Measurements from ENCODE around the gene KANK4.

The KANK4 gene

DNA sequence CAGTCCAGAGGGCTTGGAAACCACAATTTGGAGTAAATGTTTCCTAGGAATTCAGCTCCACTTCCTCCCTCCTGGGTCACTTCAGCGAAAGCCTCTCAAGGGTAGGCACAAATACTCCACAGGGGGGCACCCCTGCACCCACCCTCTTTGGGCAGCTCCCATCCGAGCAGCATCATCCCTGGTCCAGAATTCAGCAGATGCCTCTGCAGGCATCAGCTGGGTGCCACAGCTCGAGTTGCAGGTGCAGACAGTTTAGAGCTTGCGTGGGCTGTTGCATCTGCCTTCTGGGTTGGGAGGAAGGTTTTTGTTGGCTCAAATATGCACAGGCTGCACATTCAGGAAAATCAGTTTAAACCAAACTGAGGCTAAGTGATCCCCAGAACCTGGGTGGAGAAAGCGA is 25.0 kb downstream of the KANK4 start:
- DNase-seq (ENCODE audit: extremely low read depth, low read depth) = no peak

GRCh38 chr1:62288662-62289061 is 30.6 kb downstream of the KANK4 start:
- TF ChIP-seq CTCF (IDR thresholded peaks at IDR 0.05; ENCODE audit: low read depth, low read length) = no peak
- DNase-seq (ENCODE audit: extremely low read depth, low read depth) = no peak

More for the DNA sequence above, 25.0 kb downstream of the KANK4 start:
- TF ChIP-seq CTCF (IDR thresholded peaks at IDR 0.05; ENCODE audit: low read depth, low read length) = peak; percentile 32

GRCh38 chr1:62288224-62288623 is 31.0 kb downstream of the KANK4 start:
- no peak for DNase-seq (ENCODE audit: extremely low read depth, low read depth)
- no peak for TF ChIP-seq CTCF (IDR thresholded peaks at IDR 0.05; ENCODE audit: low read depth, low read length)

GRCh38 chr1:62286786-62287224 is 32.4 kb downstream of the KANK4 start:
- no peak for TF ChIP-seq CTCF (IDR thresholded peaks at IDR 0.05; ENCODE audit: low read depth, low read length)
- DNase-seq (ENCODE audit: extremely low read depth, low read depth) = no peak

DNA sequence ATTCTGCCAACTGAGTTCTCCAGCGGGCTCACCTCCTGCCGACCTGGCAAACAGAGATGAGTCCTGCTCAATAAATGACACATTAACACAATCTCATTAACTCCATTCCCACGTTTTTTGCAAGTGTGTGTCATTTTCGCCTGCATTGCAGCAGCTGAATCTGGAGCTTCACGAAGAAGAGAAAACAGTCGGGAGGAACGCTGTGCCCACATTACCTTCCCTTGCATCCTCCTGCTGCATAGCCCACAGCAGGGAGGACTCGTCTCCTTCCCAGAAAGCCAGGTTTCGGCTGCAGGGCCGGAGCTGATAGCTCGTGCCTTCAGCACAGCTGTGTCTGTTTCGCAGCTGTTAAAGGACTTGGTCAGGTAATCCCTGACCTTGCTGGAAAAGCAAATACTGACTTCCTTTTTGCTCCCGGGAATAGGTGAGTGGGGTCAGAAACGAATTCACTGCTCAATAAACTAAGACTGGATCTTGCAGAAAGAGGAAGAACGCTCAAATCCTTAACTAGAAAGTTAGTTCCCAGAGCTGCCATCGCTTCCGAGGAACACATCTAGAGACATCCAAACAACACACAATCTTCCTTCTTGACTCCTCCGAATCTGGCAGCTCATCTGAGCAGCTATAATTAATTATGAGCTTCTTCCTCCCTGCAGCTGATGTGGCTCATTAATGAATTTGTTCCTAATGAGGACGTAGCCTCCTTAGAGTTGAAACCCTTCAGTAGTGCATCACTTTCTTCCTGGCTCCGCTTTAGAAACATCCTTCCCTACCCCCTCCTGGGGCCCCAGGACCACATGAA is 33.0 kb downstream of the KANK4 start:
- no peak for DNase-seq (ENCODE audit: extremely low read depth, low read depth)
- TF ChIP-seq CTCF (IDR thresholded peaks at IDR 0.05; ENCODE audit: low read depth, low read length) = no peak

DNA sequence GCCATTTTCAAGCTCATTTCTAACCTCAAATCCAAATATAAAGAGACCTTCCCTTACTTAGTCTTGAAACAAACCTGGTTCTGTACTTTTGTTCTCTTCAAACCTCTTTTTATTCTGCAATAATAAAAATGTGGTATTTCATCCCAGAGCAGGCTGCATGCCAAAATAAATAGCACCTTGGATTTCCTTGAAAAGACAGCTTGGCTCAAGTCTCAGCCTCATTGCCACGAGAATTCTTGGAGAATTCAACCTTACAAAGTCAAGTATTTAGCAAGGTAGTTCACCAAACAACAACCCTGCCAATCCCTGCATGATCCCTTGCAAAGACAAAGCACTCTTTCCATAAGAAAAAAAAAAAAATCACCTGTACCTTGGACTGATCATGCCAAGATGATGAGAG is 33.8 kb downstream of the KANK4 start:
- no peak for TF ChIP-seq CTCF (IDR thresholded peaks at IDR 0.05; ENCODE audit: low read depth, low read length)
- no peak for DNase-seq (ENCODE audit: extremely low read depth, low read depth)

- no peak for DNase-seq (ENCODE audit: extremely low read depth, low read depth)
- no peak for TF ChIP-seq CTCF (IDR thresholded peaks at IDR 0.05; ENCODE audit: low read depth, low read length)
Measured at GRCh38 chr1:62283986-62284385, 35.2 kb downstream of the KANK4 start.
